ENCODE measurements around the gene ARPC3. TPM values are rescaled to one million over a fixed set of nuclear protein-coding genes. Genes with fewer than 3 reads are reported as not detected.
"Not testable (repeated sequence)": the region's sequence is repeated elsewhere in the genome, so short reads cannot be mapped to it uniquely, and the experiment has no call there.

Gene ARPC3
- total RNA-seq, 1 donor from 2014 or later: 403 TPM

GRCh38 chr12:110420644-110421043, 29.5 kb downstream of the ARPC3 start:
- intact Hi-C loops (cut with micrococcal nuclease): not testable (repeated sequence)

GRCh38 chr12:110417113-110417512, 33.0 kb downstream of the ARPC3 start:
- intact Hi-C loops (cut with micrococcal nuclease): not testable (repeated sequence)

GRCh38 chr12:110410086-110410485, 40.1 kb downstream of the ARPC3 start:
- intact Hi-C loops (cut with micrococcal nuclease): not testable (repeated sequence)

GRCh38 chr12:110405126-110405662, 44.9 kb downstream of the ARPC3 start:
- intact Hi-C loops (cut with micrococcal nuclease): not testable (repeated sequence)

GRCh38 chr12:110403976-110404682, 46.0 kb downstream of the ARPC3 start:
- intact Hi-C loops (cut with micrococcal nuclease): loop anchor here (1.0 to 5.0 kb wide), 4 partner anchors 27 to 1438 kb away; partner anchors contain the start of genes ATP2A2 and MAPKAPK5

- intact Hi-C loops (cut with micrococcal nuclease): loop anchor here (1.0 to 5.0 kb wide), 3 partner anchors 97 to 1439 kb away; partner anchors contain the start of genes ATP2A2 and MAPKAPK5
These were observed 46.8 kb downstream of the ARPC3 start, which contains the start of gene ANAPC7 for GRCh38 chr12:110403146-110403975. TSS of gene ANAPC7 (minus strand) at chr12:110403708. CDS start at chr12:110403627, 81 bp downstream.

Other genes starting within 250 kb of the ARPC3 start
- 180 and 186 TPM in 2 replicates for gene ATP2A2, start 169.1 kb downstream of the ARPC3 start, total RNA-seq
- 69.7 and 70.7 TPM in 2 replicates for gene ANAPC7, start 46.6 kb downstream of the ARPC3 start, total RNA-seq
- 20.8 and 25.5 TPM in 2 replicates for gene GPN3, start 17.9 kb upstream of the ARPC3 start, total RNA-seq
- gene FAM216A, start 18.5 kb upstream of the ARPC3 start, total RNA-seq: 19.7 and 20.1 TPM in 2 replicates
- 132 and 133 TPM in 2 replicates for gene VPS29, start 51.8 kb upstream of the ARPC3 start, total RNA-seq
- 0.36 and 0.75 TPM in 2 replicates for gene RAD9B, start 52.0 kb upstream of the ARPC3 start, total RNA-seq
- 33.2 and 35.2 TPM in 2 replicates for gene PPTC7, start 133.0 kb upstream of the ARPC3 start, total RNA-seq
- 3.6 and 4.0 TPM in 2 replicates for gene TCTN1, start 163.8 kb upstream of the ARPC3 start, total RNA-seq
- gene HVCN1, start 238.8 kb upstream of the ARPC3 start, total RNA-seq: 14.5 and 15.7 TPM in 2 replicates

Measured in T-helper 2 cell treated with Interferon-gamma antibody and Interleukin-4, amounts not matched to agents 100 ng/mL and 5 ng/mL, for 36 hours (primary cell).